ENCODE data around the gene SYT6. TPM values are rescaled to one million over a fixed set of nuclear protein-coding genes. Genes with fewer than 3 reads are reported as not detected.
A peak's percentile ranks its signal among the peaks of the same experiment; 100 is the strongest.

Gene SYT6
- under 1 TPM in 3 of 4 donors, not detected in 1; 0.04 to 0.54 (median 0.18) TPM for polyA plus RNA-seq
- long read RNA-seq, donor 1 = 0 reads
- long read RNA-seq, donor 2 = 0 reads
- long read RNA-seq, donor 3 = 0 reads
- long read RNA-seq, donor 4 = 0 reads
- long read RNA-seq, donor 5, partial matches to known transcripts = 0 of 1 reads
- long read RNA-seq, donor 5, other reads (novel, unspliced or antisense) = 0 of 1 reads
- long read RNA-seq, donor 6 = 0 reads
- long read RNA-seq, donor 7 = 0 reads
- long read RNA-seq, donor 8 = 0 reads
- long read RNA-seq, donor 9 = 0 reads
- long read RNA-seq, donor 10, full-length matches to known transcripts = 2 of 2 reads
- long read RNA-seq, donor 10, partial matches to known transcripts = 0 of 2 reads
- long read RNA-seq, donor 10, other reads (novel, unspliced or antisense) = 0 of 2 reads

- no peak for FAIRE-seq
- peaks cover 0 to 91% (median 35%) of the 10 kb centered on the region in 3 donors for H3K27me3 ChIP-seq (ENCODE audit: control insufficient read depth in 3 of 3, insufficient read depth in 3 of 3, low read length in 3 of 3)
- WGBS, 3 donors = 1 to 6% (median 2%) methylated on average over 53 to 70 of the region's 70 CpGs
These were observed at the start of gene SYT6 for GRCh38 chr1:114153261-114154145. TSS of gene SYT6 (minus strand) at chr1:114153869. CDS start at chr1:114153772, 97 bp downstream.

GRCh38 chr1:114201486-114201885, 47.8 kb upstream of the SYT6 start:
- no peak overlapping the region for H3K27ac ChIP-seq (ENCODE audit: low read depth in 1 of 3, low read length in 2 of 3)
- no peaks in the 10 kb centered on the region for H3K4me1 ChIP-seq (ENCODE audit: control insufficient read depth in 3 of 3, insufficient read depth in 2 of 3, low read depth in 1 of 3, low read length in 2 of 3)
- no peaks in the 10 kb centered on the region for H3K36me3 ChIP-seq (ENCODE audit: control insufficient read depth in 3 of 3, insufficient read depth in 2 of 3, low read depth in 1 of 3, low read length in 3 of 3)
- no peak overlapping the region for H3K4me3 ChIP-seq (ENCODE audit: low read depth in 1 of 3, low read length in 3 of 3)
- 47 to 65% (median 53%) methylated on average over 3 of the region's 3 CpGs for WGBS, 3 donors
- peaks cover 0 to 17% (median 5%) of the 10 kb centered on the region in 3 donors for H3K27me3 ChIP-seq (ENCODE audit: control insufficient read depth in 3 of 3, insufficient read depth in 3 of 3, low read length in 3 of 3)
- no peaks in the 10 kb centered on the region for H3K9me3 ChIP-seq (ENCODE audit: control insufficient read depth in 2 of 2, insufficient read depth in 1 of 2, low read depth in 1 of 2, low read length in 1 of 2)
- DNase-seq (no peak), FAIRE-seq (no peak)

More at GRCh38 chr1:114153261-114154145, at the start of gene SYT6:
- no peaks in the 10 kb centered on the region for H3K36me3 ChIP-seq (ENCODE audit: control insufficient read depth in 3 of 3, insufficient read depth in 2 of 3, low read depth in 1 of 3, low read length in 3 of 3)
- H3K27ac ChIP-seq (ENCODE audit: low read depth in 1 of 3, low read length in 2 of 3) = no peak within 1 kb of the TSS
- H3K4me1 ChIP-seq (ENCODE audit: control insufficient read depth in 3 of 3, insufficient read depth in 2 of 3, low read depth in 1 of 3, low read length in 2 of 3) = peaks cover 0 to 13% (median 3%) of the 10 kb centered on the region in 3 donors
- peak in 1 of 2 donors; percentile 20 for DNase-seq
- H3K9me3 ChIP-seq (ENCODE audit: control insufficient read depth in 2 of 2, insufficient read depth in 1 of 2, low read depth in 1 of 2, low read length in 1 of 2) = no peaks in the 10 kb centered on the region
- H3K4me3 ChIP-seq (ENCODE audit: low read depth in 1 of 3, low read length in 3 of 3) = peak within 1 kb of the TSS in 2 of 3 donors; percentile 13 to 26

DNA sequence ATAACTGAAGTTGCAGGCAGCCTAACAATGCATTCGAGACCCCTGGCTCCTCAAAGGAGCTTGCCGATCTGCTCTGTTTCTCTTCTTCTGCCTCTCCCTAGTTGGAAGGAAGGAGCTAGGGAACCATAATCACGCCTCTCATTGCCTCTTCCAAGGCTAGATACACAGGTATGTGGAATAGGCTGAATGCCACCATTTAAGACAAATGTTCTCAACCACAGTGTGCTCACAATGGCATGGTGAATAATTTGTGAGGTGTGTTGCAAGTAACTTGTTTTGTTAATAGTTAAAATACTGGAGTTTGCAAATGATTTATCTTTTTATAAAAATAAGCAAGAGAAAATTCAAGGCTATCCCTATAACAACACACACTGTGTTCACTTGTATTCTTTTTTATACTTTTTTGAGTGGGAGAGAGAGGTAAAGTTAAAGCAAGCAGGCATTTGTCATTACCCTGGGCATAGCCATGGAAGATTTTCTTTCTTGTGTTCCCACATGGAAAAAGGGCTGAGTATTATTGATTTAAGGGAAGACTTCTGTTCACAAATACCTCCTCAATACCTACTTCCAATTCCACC, 45.4 kb upstream of the SYT6 start:
- FAIRE-seq (no peak), DNase-seq (no peak)
- 81 to 83% (median 83%) methylated on average over 3 of the region's 3 CpGs for WGBS, 3 donors
- H3K4me1 ChIP-seq (ENCODE audit: control insufficient read depth in 3 of 3, insufficient read depth in 2 of 3, low read depth in 1 of 3, low read length in 2 of 3) = no peaks in the 10 kb centered on the region
- H3K9me3 ChIP-seq (ENCODE audit: control insufficient read depth in 2 of 2, insufficient read depth in 1 of 2, low read depth in 1 of 2, low read length in 1 of 2) = no peaks in the 10 kb centered on the region
- H3K27me3 ChIP-seq (ENCODE audit: control insufficient read depth in 3 of 3, insufficient read depth in 3 of 3, low read length in 3 of 3) = peaks cover 0 to 17% (median 5%) of the 10 kb centered on the region in 3 donors
- H3K4me3 ChIP-seq (ENCODE audit: low read depth in 1 of 3, low read length in 3 of 3) = no peak overlapping the region
- H3K36me3 ChIP-seq (ENCODE audit: control insufficient read depth in 3 of 3, insufficient read depth in 2 of 3, low read depth in 1 of 3, low read length in 3 of 3) = no peaks in the 10 kb centered on the region
- no peak overlapping the region for H3K27ac ChIP-seq (ENCODE audit: low read depth in 1 of 3, low read length in 2 of 3)

GRCh38 chr1:114196992-114197907, 43.6 kb upstream of the SYT6 start:
- Histone ChIP-seq H3K4me1 (ENCODE audit: control insufficient read depth in 3 of 3, insufficient read depth in 2 of 3, low read depth in 1 of 3, low read length in 2 of 3) (no peaks in the 10 kb centered on the region), H3K4me3 (ENCODE audit: low read depth in 1 of 3, low read length in 3 of 3) (no peak overlapping the region), H3K36me3 (ENCODE audit: control insufficient read depth in 3 of 3, insufficient read depth in 2 of 3, low read depth in 1 of 3, low read length in 3 of 3) (no peaks in the 10 kb centered on the region), H3K27me3 (ENCODE audit: control insufficient read depth in 3 of 3, insufficient read depth in 3 of 3, low read length in 3 of 3) (peaks cover 0 to 7% (median 5%) of the 10 kb centered on the region in 3 donors), H3K9me3 (ENCODE audit: control insufficient read depth in 2 of 2, insufficient read depth in 1 of 2, low read depth in 1 of 2, low read length in 1 of 2) (no peaks in the 10 kb centered on the region), H3K27ac (ENCODE audit: low read depth in 1 of 3, low read length in 2 of 3) (no peak overlapping the region)
- FAIRE-seq (no peak), DNase-seq (no peak)
- 63 to 84% (median 65%) methylated on average over 3 of the region's 3 CpGs for WGBS, 3 donors

DNA sequence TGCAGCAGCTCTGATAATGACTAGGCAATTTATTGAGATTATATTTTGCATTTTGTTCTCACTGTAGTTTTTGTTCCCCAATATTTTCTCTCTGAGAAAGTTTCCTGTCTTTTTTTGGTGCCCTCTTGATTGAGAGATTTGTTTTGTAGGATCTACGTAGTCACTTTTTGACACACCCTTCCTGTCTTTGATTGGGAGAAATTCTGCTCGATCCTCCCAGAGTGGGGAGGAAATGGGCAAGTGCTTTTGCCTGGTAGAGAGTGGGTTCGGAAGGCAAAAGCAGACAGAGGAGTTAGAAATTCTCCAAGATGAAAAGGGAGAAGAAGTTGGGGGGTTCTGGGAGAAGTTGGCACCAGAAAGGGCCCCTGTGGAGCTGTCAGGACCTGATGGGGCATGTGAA, 42.1 kb upstream of the SYT6 start:
- DNase-seq (no peak), FAIRE-seq (no peak)
- H3K27ac ChIP-seq (ENCODE audit: low read depth in 1 of 3, low read length in 2 of 3) = no peak overlapping the region
- no peak overlapping the region for H3K4me3 ChIP-seq (ENCODE audit: low read depth in 1 of 3, low read length in 3 of 3)
- 47 to 68% (median 68%) methylated on average over 3 of the region's 3 CpGs for WGBS, 3 donors
- no peaks in the 10 kb centered on the region for H3K9me3 ChIP-seq (ENCODE audit: control insufficient read depth in 2 of 2, insufficient read depth in 1 of 2, low read depth in 1 of 2, low read length in 1 of 2)
- H3K27me3 ChIP-seq (ENCODE audit: control insufficient read depth in 3 of 3, insufficient read depth in 3 of 3, low read length in 3 of 3) = peaks cover 0 to 5% (median 4%) of the 10 kb centered on the region in 3 donors
- no peaks in the 10 kb centered on the region for H3K36me3 ChIP-seq (ENCODE audit: control insufficient read depth in 3 of 3, insufficient read depth in 2 of 3, low read depth in 1 of 3, low read length in 3 of 3)
- H3K4me1 ChIP-seq (ENCODE audit: control insufficient read depth in 3 of 3, insufficient read depth in 2 of 3, low read depth in 1 of 3, low read length in 2 of 3) = no peaks in the 10 kb centered on the region

- DNase-seq (no peak), FAIRE-seq (no peak)
- H3K27ac ChIP-seq (ENCODE audit: low read depth in 1 of 3, low read length in 2 of 3) = no peak overlapping the region
- peaks cover 0 to 5% (median 0%) of the 10 kb centered on the region in 3 donors for H3K27me3 ChIP-seq (ENCODE audit: control insufficient read depth in 3 of 3, insufficient read depth in 3 of 3, low read length in 3 of 3)
- 57 to 74% (median 61%) methylated on average over 5 of the region's 5 CpGs for WGBS, 3 donors
- H3K4me1 ChIP-seq (ENCODE audit: control insufficient read depth in 3 of 3, insufficient read depth in 2 of 3, low read depth in 1 of 3, low read length in 2 of 3) = no peaks in the 10 kb centered on the region
- H3K36me3 ChIP-seq (ENCODE audit: control insufficient read depth in 3 of 3, insufficient read depth in 2 of 3, low read depth in 1 of 3, low read length in 3 of 3) = no peaks in the 10 kb centered on the region
- H3K4me3 ChIP-seq (ENCODE audit: low read depth in 1 of 3, low read length in 3 of 3) = no peak overlapping the region
- H3K9me3 ChIP-seq (ENCODE audit: control insufficient read depth in 2 of 2, insufficient read depth in 1 of 2, low read depth in 1 of 2, low read length in 1 of 2) = no peaks in the 10 kb centered on the region
These were observed 38.7 kb upstream of the SYT6 start for GRCh38 chr1:114192328-114192727.

DNA sequence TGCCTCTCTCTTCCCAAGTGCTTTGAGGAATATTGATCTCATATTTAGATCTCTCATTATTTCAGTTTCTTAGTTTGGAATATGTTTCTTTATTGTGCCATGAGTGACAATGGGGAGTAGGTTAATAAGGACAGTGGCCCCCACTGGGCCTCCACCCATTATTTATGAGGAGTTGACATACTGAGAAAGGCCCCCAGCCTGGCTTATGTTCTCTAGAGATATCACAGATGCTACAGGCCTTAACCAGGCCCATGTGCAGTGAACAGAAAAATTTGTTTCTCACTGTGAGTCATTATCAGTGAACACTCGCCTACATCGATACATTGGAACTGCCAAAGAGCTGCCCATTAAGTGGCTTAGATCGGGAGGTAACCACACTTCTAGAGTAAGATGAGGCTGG, 35.7 kb upstream of the SYT6 start:
- H3K27ac ChIP-seq (ENCODE audit: low read depth in 1 of 3, low read length in 2 of 3) = no peak overlapping the region
- no peaks in the 10 kb centered on the region for H3K27me3 ChIP-seq (ENCODE audit: control insufficient read depth in 3 of 3, insufficient read depth in 3 of 3, low read length in 3 of 3)
- no peak for FAIRE-seq
- no peak overlapping the region for H3K4me3 ChIP-seq (ENCODE audit: low read depth in 1 of 3, low read length in 3 of 3)
- H3K9me3 ChIP-seq (ENCODE audit: control insufficient read depth in 2 of 2, insufficient read depth in 1 of 2, low read depth in 1 of 2, low read length in 1 of 2) = no peaks in the 10 kb centered on the region
- no peaks in the 10 kb centered on the region for H3K36me3 ChIP-seq (ENCODE audit: control insufficient read depth in 3 of 3, insufficient read depth in 2 of 3, low read depth in 1 of 3, low read length in 3 of 3)
- DNase-seq = no peak
- WGBS, 3 donors = 92 to 94% (median 93%) methylated on average over 3 of the region's 3 CpGs
- H3K4me1 ChIP-seq (ENCODE audit: control insufficient read depth in 3 of 3, insufficient read depth in 2 of 3, low read depth in 1 of 3, low read length in 2 of 3) = no peaks in the 10 kb centered on the region
